HG02885 (cell line): Measurements from ENCODE around the gene PTGIR.
"Not testable (repeated sequence)": the region's sequence is repeated elsewhere in the genome, so short reads cannot be mapped to it uniquely, and the experiment has no call there.

Source experiments
- ATAC-seq: cut with Tn5 transposase; IDR thresholded peaks from one replicate; pipeline ENCODE4 v1.9.1; 2021; ENCODE audit warnings: mild to moderate bottlenecking; ENCODE audit not compliant: unreplicated experiment, poor library complexity

PTGIR gene

GRCh38 chr19:46639358-46640182, 14.7 kb upstream of the PTGIR start:
- ATAC-seq: no peak

GRCh38 chr19:46637224-46637623, 12.3 kb upstream of the PTGIR start:
- ATAC-seq: no peak

- no peak for ATAC-seq
Observed at GRCh38 chr19:46635920-46636761, 11.3 kb upstream of the PTGIR start, which contains the start of gene GNG8. Gene GNG8, minus strand, starts transcription at chr19:46636202. Its CDS starts 1,520 bp downstream, at chr19:46634682.

GRCh38 chr19:46634656-46635218, 9.8 kb upstream of the PTGIR start:
- ATAC-seq: no peak

GRCh38 chr19:46634045-46634655, 9.3 kb upstream of the PTGIR start:
- peak; percentile 67 for ATAC-seq

GRCh38 chr19:46633130-46633529, 8.2 kb upstream of the PTGIR start:
- ATAC-seq: no peak

GRCh38 chr19:46631481-46631880, 6.6 kb upstream of the PTGIR start:
- no peak for ATAC-seq

GRCh38 chr19:46630586-46631205, 5.8 kb upstream of the PTGIR start:
- ATAC-seq: no peak

GRCh38 chr19:46629546-46630025, 4.7 kb upstream of the PTGIR start:
- no peak for ATAC-seq

- not testable (repeated sequence) for ATAC-seq
Observed at GRCh38 chr19:46628970-46629369, 4.1 kb upstream of the PTGIR start.

GRCh38 chr19:46626446-46626845, 1.6 kb upstream of the PTGIR start:
- ATAC-seq: no peak

- ATAC-seq: no peak
Observed at GRCh38 chr19:46625731-46626130, 842 bp upstream of the PTGIR start.

GRCh38 chr19:46623915-46624502, 880 bp downstream of the PTGIR start:
- ATAC-seq: no peak

GRCh38 chr19:46622118-46622446, 2.8 kb downstream of the PTGIR start:
- no peak for ATAC-seq

GRCh38 chr19:46621191-46622117, 3.4 kb downstream of the PTGIR start:
- ATAC-seq: no peak

- no peak for ATAC-seq
Observed at GRCh38 chr19:46620716-46621115, 4.2 kb downstream of the PTGIR start.

- no peak for ATAC-seq
Observed at GRCh38 chr19:46620267-46620666, 4.6 kb downstream of the PTGIR start.

- no peak for ATAC-seq
Observed at GRCh38 chr19:46618670-46619231, 6.1 kb downstream of the PTGIR start.
